GM12878 (cell line): ENCODE data around the gene TCERG1L.

Experiments
- REST ChIP-seq: IDR thresholded peaks from 2 replicates; pipeline ENCODE4 v1.6.1; 2012; ENCODE audit warnings: mild to moderate bottlenecking, low read depth, low read length
- SMAD5 ChIP-seq: IDR thresholded peaks from 2 replicates; pipeline ENCODE4 v1.6.1; 2016; ENCODE audit warnings: antibody characterized with exemption, low read depth
- SP1 ChIP-seq: IDR thresholded peaks from one replicate; pipeline ENCODE4 v1.6.1; 2011; ENCODE audit warnings: low read depth, low read length
- TCF12 ChIP-seq: IDR thresholded peaks from 2 replicates; pipeline ENCODE4 v1.6.1; 2011; ENCODE audit warnings: low read depth, mild to moderate bottlenecking, low read length
- ZNF274 ChIP-seq: IDR thresholded peaks from one replicate; pipeline ENCODE4 v1.8.0; 2011; ENCODE audit not compliant: insufficient read length, insufficient read depth

DNA sequence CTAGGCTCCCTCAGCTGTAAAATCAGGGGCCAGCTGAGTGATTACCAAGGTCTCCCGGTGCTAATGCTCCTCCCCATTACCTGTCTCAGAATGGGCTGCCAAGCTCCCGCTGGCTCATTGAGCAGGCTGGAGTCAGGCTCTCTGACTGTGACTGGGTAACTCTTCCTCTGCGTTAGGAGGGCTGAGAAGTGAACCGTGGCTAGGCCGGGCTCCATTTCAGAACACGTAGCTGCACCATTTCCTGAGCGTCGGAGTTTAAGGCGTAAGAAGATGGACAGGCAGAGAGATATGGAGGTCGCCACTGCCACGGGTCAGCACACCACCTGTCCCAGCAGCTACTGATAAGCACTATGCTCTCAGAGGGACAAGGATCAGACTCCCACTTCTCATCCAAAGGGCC lies 250.3 kb downstream of the TCERG1L start:
- TF ChIP-seq REST (no peak), SMAD5 (no peak), ZNF274 (no peak), TCF12 (no peak), SP1 (no peak)
